Esophagus muscularis mucosa (tissue), 4 donors: ENCODE results near the gene AASDHPPT. TPM values are rescaled to one million over a fixed set of nuclear protein-coding genes. Genes with fewer than 3 reads are reported as not detected.

ENCODE experiments used
- DNase-seq: peaks from one replicate; pipeline ENCODE4 v3.0.0-alpha.2; 2017; ENCODE audit errors: extremely low spot score
- H3K27ac ChIP-seq, 4 donors: fragments of 200-600 bp; sonication (generic); replicated peaks in 1 of 4; 1 replicate in 3 of 4; 2 replicates in 1 of 4; pipeline ENCODE4 v1.5.1; 2016 to 2019; ENCODE audit warnings: mild to moderate bottlenecking in 1 of 4
- H3K27me3 ChIP-seq, 4 donors: fragments of 200-600 bp; sonication (generic); one replicate each; pipeline versions ENCODE4 v1.5.1 to v1.6.0; 2016 to 2019
- H3K36me3 ChIP-seq, 4 donors: fragments of 200-600 bp; sonication (generic); one replicate each; pipeline ENCODE4 v1.5.1; 2016 to 2019
- H3K4me1 ChIP-seq, 4 donors: fragments of 200-600 bp; sonication (generic); one replicate each; pipeline ENCODE4 v1.5.1; 2016 to 2019
- H3K4me3 ChIP-seq, 4 donors: fragments of 200-600 bp; sonication (generic); 1 replicate in 2 of 4; 2 replicates in 2 of 4; pipeline ENCODE4 v1.5.1; 2016 to 2019; ENCODE audit warnings: mild to moderate bottlenecking in 4 of 4, moderate library complexity in 1 of 4
- H3K9me3 ChIP-seq, 4 donors: fragments of 200-600 bp; sonication (generic); 1 replicate in 3 of 4; 2 replicates in 1 of 4; pipeline ENCODE4 v1.5.1; 2016 to 2019
- CTCF ChIP-seq, 3 experiments: fragments of 200-600 bp in 2 of 3; fragments of 450-650 bp in 1 of 3; sonication (generic) in 2 of 3; IDR thresholded peaks; one replicate each; pipeline ENCODE4 v1.5.1; 2017 to 2019; ENCODE audit warnings: antibody characterized with exemption in 3 of 3, mild to moderate bottlenecking in 2 of 3, moderate library complexity in 1 of 3
- EP300 ChIP-seq: sonication (generic); formaldehyde crosslinking; IDR thresholded peaks from one replicate; pipeline ENCODE4 v1.6.1; 2017; ENCODE audit warnings: antibody characterized with exemption
- POLR2A ChIP-seq: fragments of 450-650 bp; IDR thresholded peaks from one replicate; pipeline ENCODE4 v1.6.1; 2017; ENCODE audit warnings: antibody characterized with exemption, moderate library complexity, mild to moderate bottlenecking, low read depth
- POLR2AphosphoS5 ChIP-seq, 2 donors: sonication (generic); formaldehyde crosslinking; IDR thresholded peaks; one replicate each; pipeline ENCODE4 v1.6.1; 2017; ENCODE audit warnings: antibody characterized with exemption in 2 of 2
- WGBS: methylation state at CpG from one replicate; pipeline ENCODE4 v1.1.5; 2018; 5-methylcytosine and 5-hydroxymethylcytosine counted together
- intact Hi-C: fragments of 100-400 bp; cut with DNase I; formaldehyde crosslinking; loops from one replicate; pipeline ENCODE4 v1.15.1; 2023
- total RNA-seq, 4 donors: library from RNA; depleted of rRNA; stranded (reverse); fragments of >200 nt; gene quantifications; one replicate each; pipeline versions ENCODE4 v1.1.0 to v1.2.1, GENCODE V29; 2016

Gene AASDHPPT
- total RNA-seq, 4 donors from 2014 or later, result 23.7 to 28.0 (median 24.7) TPM

- H3K27ac ChIP-seq, result no peak overlapping the region
- intact Hi-C loops, result no loop called here
- WGBS, result 92% methylated on average over 1 of the region's 1 CpG
- H3K9me3 ChIP-seq, result no peaks in the 10 kb centered on the region
- H3K4me3 ChIP-seq, result no peak overlapping the region
- TF ChIP-seq CTCF (IDR thresholded peaks at IDR 0.05), result no peak
- no peak for TF ChIP-seq POLR2AphosphoS5 (IDR thresholded peaks at IDR 0.05)
- TF ChIP-seq POLR2A, result no peak
- TF ChIP-seq EP300, result no peak
- no peak for DNase-seq
- H3K4me1 ChIP-seq, result no peaks in the 10 kb centered on the region
- no peaks in the 10 kb centered on the region for H3K27me3 ChIP-seq
- peaks cover 6 to 23% (median 14%) of the 10 kb centered on the region in 4 donors for H3K36me3 ChIP-seq
These were observed 24.4 kb downstream of the AASDHPPT start for GRCh38 chr11:106101819-106102218.

- no peak for DNase-seq
- no peaks in the 10 kb centered on the region for H3K9me3 ChIP-seq
- H3K27ac ChIP-seq, result no peak overlapping the region
- no peaks in the 10 kb centered on the region for H3K4me1 ChIP-seq
- intact Hi-C loops, result no loop called here
- TF ChIP-seq POLR2A (no peak), EP300 (no peak), CTCF (IDR thresholded peaks at IDR 0.05) (no peak)
- H3K36me3 ChIP-seq, result no peaks in the 10 kb centered on the region
- H3K27me3 ChIP-seq, result no peaks in the 10 kb centered on the region
- WGBS, result 94% methylated on average over 6 of the region's 6 CpGs
- H3K4me3 ChIP-seq, result no peak overlapping the region
These were observed 28.5 kb downstream of the AASDHPPT start for GRCh38 chr11:106105986-106106385.

- intact Hi-C loops, result no loop called here
- TF ChIP-seq CTCF (IDR thresholded peaks at IDR 0.05) (no peak), POLR2A (no peak), POLR2AphosphoS5 (IDR thresholded peaks at IDR 0.05) (no peak), EP300 (no peak)
- Histone ChIP-seq H3K36me3 (no peaks in the 10 kb centered on the region), H3K27me3 (no peaks in the 10 kb centered on the region), H3K4me3 (no peak overlapping the region), H3K27ac (no peak overlapping the region), H3K9me3 (no peaks in the 10 kb centered on the region), H3K4me1 (no peaks in the 10 kb centered on the region)
- no peak for DNase-seq
- 71% methylated on average over 6 of the region's 6 CpGs for WGBS
These were observed 44.3 kb downstream of the AASDHPPT start for GRCh38 chr11:106121570-106122320.

- H3K9me3 ChIP-seq, result no peaks in the 10 kb centered on the region
- H3K27me3 ChIP-seq, result no peaks in the 10 kb centered on the region
- no peak overlapping the region for H3K4me3 ChIP-seq
- no peaks in the 10 kb centered on the region for H3K4me1 ChIP-seq
- intact Hi-C loops, result no loop called here
- no peaks in the 10 kb centered on the region for H3K36me3 ChIP-seq
- no peak overlapping the region for H3K27ac ChIP-seq
- WGBS, result 64% methylated on average over 3 of the region's 3 CpGs
- TF ChIP-seq POLR2AphosphoS5 (IDR thresholded peaks at IDR 0.05) (no peak), POLR2A (no peak), CTCF (IDR thresholded peaks at IDR 0.05) (no peak), EP300 (no peak)
- DNase-seq, result no peak
These were observed 50.1 kb downstream of the AASDHPPT start for GRCh38 chr11:106127604-106128003.

- H3K9me3 ChIP-seq, result no peaks in the 10 kb centered on the region
- intact Hi-C loops, result no loop called here
- no peak overlapping the region for H3K27ac ChIP-seq
- H3K27me3 ChIP-seq, result no peaks in the 10 kb centered on the region
- no peak for DNase-seq
- no peaks in the 10 kb centered on the region for H3K36me3 ChIP-seq
- H3K4me1 ChIP-seq, result no peaks in the 10 kb centered on the region
- H3K4me3 ChIP-seq, result no peak overlapping the region
- 83% methylated on average over 2 of the region's 2 CpGs for WGBS
- no peak for TF ChIP-seq POLR2AphosphoS5 (IDR thresholded peaks at IDR 0.05)
- no peak for TF ChIP-seq CTCF (IDR thresholded peaks at IDR 0.05)
- TF ChIP-seq POLR2A, result no peak
- TF ChIP-seq EP300, result no peak
These were observed 51.3 kb downstream of the AASDHPPT start for GRCh38 chr11:106128740-106129139.
